A172 (cell line): ENCODE data around the gene LMAN2. TPM values are rescaled to one million over a fixed set of nuclear protein-coding genes. Genes with fewer than 3 reads are reported as not detected.
"Not testable (repeated sequence)": the region's sequence is repeated elsewhere in the genome, so short reads cannot be mapped to it uniquely, and the experiment has no call there.

Experiments used
- DNase-seq: peaks from one replicate; pipeline ENCODE4 v3.0.0-alpha.2; 2015; ENCODE audit warnings: low spot score
- total RNA-seq: library from RNA; depleted of rRNA; stranded (reverse); fragments of >200 nt; shearing (Covaris generic); gene quantifications from 2 replicates; pipeline ENCODE4 v1.2.3, GENCODE V29; 2014

The LMAN2 gene
- total RNA-seq, 1 experiment from 2014 or later: 423 TPM

- peak; percentile 68 for DNase-seq
These were observed 27.7 kb upstream of the LMAN2 start for GRCh38 chr5:177378884-177379883.

DNA sequence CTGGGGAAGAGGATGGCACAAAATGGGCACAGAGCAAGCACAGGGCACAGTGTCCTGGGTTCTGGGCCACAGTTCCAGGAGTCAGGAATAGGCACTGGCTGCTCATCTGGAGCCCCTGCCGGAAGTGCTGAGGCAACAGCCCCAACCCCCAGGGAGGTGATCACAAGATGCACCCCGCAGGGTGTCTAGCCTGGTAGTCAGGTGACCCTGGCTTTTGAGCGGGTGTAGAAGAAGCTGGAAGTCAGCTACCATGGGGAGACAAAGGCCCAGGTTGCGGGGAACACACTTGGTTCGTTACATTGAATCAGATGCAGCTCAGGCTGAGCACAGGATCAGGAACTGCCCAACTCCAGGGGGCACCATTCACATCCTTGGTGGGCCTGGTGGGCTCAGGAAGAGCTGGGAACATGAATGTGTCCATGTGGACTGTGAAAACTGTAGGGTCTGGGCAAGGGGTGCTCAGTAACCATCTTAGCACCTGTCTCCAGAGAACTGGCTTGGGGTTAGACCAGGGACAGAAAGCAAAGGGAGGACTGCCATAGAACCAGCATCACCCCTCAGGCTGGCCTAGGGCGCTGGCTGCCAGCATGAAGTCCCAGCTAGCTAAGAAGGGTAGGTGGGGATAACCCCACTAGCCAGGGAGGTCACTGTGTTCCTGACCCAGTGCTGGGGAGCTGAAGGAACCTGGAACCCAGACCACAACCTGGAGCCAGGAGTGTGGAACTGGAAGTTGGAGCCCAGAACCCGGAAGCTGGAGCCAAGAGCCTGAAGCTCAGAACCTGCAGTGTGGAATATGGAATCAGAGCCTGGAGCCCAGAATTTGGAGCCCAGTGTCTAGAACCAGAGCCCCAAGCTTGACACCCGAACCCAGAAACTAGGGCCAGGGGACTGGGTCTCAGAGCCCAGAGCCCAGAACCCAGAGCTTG, 26.6 kb upstream of the LMAN2 start:
- DNase-seq: no peak

GRCh38 chr5:177376107-177376506, 24.6 kb upstream of the LMAN2 start:
- DNase-seq: no peak

DNA sequence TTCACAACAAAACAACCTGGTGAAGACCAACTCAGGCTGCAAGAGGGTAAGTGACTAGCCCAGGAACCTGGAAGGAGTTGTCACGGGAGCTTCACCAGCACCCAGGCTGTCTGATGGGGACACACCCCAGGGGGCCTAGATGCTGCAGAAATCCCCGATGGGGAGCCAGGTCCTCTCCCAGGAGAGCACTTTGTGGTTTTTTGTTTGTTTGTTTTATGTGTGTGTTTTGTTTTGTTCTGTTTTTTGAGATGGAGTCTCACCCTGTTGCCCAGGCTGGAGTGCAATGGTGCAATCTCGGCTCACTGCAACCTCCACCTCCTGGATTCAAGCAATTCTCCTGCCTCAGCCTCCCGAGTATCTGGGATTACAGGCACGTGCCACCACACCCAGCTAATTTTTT, 24.0 kb upstream of the LMAN2 start:
- DNase-seq: not testable (repeated sequence)

DNA sequence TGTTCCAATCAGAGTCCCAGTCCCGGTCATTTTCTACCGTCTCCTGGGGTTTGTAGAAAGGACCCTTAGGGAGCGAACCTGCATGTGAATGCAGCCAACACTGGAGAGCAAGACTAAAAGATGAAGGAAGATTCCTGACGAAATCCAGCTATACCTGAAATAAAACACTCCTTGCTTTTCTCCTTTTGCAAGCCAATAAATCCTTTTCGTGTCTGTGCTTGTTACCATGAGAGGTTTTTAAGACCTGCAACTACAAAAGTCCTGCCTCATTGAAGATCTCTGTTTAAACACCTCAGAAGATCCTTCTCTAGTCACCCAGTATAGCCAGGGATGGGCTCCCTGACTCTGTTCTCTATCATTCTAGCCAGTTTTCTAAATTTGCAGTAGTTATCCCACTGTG, 22.7 kb upstream of the LMAN2 start:
- no peak for DNase-seq

GRCh38 chr5:177373806-177374205, 22.3 kb upstream of the LMAN2 start:
- DNase-seq: no peak

GRCh38 chr5:177372910-177373309, 21.4 kb upstream of the LMAN2 start:
- no peak for DNase-seq

- no peak for DNase-seq
These were observed 20.8 kb upstream of the LMAN2 start for GRCh38 chr5:177372034-177372896.

DNA sequence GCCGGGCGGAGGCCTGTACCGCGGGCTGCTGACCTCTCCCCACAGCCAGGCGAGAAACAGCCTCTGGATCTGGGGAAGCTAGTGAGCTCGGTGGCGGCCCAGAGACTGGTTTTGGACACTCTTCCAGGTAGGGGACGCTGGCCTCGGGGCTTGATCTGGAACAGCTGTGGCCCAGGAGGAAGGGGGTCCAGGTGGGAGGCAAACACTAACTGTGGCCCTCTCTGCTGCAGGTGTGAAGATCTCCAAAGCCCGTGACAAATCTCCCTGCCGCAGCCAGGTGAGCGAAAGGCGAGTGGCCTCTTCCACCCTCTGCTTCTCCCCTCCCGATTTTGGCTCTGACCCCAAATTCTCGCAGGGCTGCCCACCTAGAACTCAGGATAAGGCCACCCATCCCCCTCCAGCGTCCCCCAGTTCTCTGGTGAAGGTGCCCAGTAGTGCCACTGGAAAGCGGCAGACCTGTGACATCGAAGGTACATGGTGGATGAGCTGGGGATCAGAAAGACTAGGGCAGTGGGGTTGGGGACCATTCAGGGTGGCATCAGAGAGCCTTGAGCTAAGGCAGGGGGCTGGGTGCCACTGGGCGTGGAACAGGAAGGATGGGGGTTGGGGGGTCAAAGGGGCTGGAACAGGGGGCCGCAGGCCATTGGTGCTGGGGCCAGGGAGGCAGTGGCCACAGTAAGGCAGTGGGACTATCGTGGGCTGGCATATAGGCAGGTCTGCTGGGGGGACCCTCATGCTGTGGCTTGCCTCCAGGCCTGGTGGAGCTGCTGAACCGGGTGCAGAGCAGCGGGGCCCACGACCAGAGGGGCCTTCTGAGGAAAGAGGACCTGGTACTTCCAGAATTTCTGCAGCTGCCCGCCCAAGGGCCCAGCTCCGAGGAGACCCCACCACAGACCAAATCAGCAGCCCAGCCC, 19.9 kb upstream of the LMAN2 start:
- no peak for DNase-seq

GRCh38 chr5:177370488-177371119, 19.1 kb upstream of the LMAN2 start:
- no peak for DNase-seq

DNA sequence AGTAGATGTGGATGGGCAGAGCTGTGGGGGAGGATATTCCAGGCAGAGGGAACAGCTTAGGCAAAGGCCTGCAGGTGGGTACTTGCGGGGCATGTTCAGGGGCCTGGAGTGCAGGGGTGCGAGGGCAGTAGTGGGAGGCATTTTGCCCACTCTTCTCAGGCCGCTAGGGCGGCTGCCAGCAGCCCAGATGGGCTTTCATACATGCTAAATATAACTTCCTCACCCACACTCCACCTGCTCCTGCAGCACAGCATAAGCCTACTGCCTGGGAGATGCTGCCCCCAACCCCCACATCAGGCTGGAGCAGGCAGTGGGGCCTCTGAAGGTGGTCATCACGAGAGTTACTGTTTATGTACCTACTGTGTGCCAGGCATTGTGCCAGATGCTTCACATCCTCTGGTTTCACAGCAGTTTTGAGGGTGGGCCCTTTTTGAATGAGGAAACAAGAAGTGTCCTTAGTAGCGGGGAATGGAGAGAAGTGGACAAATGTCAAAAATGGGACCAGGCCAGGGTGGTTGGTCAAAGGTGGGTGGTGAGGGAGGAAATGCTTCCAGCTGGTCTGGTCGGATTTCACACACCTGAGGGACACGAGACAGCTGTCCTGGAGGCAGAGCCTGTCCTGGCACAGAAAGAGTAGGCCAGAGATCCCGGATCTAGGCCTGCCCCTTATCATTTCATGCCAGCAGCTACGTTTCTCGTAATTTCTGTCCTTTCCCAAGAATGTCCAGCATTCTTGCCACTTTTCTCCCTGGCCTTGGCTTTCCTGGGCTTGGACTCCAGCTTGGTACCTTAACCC, 18.4 kb upstream of the LMAN2 start:
- no peak for DNase-seq

DNA sequence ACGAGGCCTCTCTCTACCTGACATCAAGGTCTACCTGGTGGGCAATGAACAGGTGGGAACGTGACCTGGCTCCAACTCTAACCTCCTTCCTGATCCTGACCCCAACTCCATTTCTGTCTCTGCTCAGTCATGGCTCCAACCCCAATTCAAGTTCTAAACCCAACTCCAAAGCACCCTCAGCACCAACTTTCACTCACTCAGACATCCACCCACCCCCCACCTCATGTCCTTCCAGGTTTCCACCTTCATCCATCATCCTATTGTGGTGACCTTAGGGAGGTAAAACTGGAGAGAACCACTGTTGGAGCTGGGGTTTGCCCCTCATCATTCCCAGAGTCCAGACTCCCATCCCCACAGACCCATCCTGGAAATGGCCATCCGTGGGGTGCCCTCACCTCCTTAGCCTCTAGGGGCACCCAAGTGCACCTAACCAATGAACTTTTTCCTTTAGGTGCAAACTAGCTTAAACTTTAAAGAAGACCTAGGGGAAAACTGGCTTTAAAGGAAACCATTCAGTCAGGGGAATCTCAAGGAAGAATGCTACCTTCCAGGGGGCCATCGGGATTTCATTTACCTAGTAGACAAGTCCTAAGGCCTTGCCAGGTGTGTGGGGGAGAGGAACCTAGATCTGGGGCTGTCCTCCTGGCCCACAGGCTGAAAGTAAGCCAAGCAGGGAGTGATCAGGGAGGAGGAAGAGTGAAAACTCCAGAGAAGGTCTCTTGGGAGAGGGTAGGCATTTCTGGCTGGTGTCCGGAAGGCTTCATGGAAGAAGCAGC, 17.6 kb upstream of the LMAN2 start:
- no peak for DNase-seq

- no peak for DNase-seq
These were observed 16.8 kb upstream of the LMAN2 start for GRCh38 chr5:177367981-177368868.

- DNase-seq: no peak
These were observed 15.9 kb upstream of the LMAN2 start for GRCh38 chr5:177367323-177367848.

- DNase-seq: no peak
These were observed 15.3 kb upstream of the LMAN2 start for GRCh38 chr5:177366528-177367322.
